ENCODE data around the gene ABCC2.

ABCC2 gene

GRCh38 chr10:99804471-99804870, 22.0 kb downstream of the ABCC2 start:
- H3K36me3 ChIP-seq: no peaks in the 10 kb centered on the region
- H3K27ac ChIP-seq: no peak overlapping the region
- H3K27me3 ChIP-seq: no peaks in the 10 kb centered on the region
- no peaks in the 10 kb centered on the region for H3K4me1 ChIP-seq (ENCODE audit: control insufficient read depth in 1 of 2, insufficient read depth in 1 of 2, low read depth in 1 of 2, low read length in 1 of 2)
- H3K4me3 ChIP-seq (ENCODE audit: low read depth in 1 of 2, low read length in 1 of 2): no peak overlapping the region
- TF ChIP-seq, protein P1, sequence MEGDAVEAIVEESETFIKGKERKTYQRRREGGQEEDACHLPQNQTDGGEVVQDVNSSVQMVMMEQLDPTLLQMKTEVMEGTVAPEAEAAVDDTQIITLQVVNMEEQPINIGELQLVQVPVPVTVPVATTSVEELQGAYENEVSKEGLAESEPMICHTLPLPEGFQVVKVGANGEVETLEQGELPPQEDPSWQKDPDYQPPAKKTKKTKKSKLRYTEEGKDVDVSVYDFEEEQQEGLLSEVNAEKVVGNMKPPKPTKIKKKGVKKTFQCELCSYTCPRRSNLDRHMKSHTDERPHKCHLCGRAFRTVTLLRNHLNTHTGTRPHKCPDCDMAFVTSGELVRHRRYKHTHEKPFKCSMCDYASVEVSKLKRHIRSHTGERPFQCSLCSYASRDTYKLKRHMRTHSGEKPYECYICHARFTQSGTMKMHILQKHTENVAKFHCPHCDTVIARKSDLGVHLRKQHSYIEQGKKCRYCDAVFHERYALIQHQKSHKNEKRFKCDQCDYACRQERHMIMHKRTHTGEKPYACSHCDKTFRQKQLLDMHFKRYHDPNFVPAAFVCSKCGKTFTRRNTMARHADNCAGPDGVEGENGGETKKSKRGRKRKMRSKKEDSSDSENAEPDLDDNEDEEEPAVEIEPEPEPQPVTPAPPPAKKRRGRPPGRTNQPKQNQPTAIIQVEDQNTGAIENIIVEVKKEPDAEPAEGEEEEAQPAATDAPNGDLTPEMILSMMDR (IDR thresholded peaks at IDR 0.05): no peak
- H3K9me3 ChIP-seq: no peaks in the 10 kb centered on the region

GRCh38 chr10:99805190-99805589, 22.8 kb downstream of the ABCC2 start:
- TF ChIP-seq, protein P1 (IDR thresholded peaks at IDR 0.05): no peak
- no peaks in the 10 kb centered on the region for H3K36me3 ChIP-seq

GRCh38 chr10:99806091-99806490, 23.7 kb downstream of the ABCC2 start:
- TF ChIP-seq, protein P1 (IDR thresholded peaks at IDR 0.05): no peak
- H3K4me3 ChIP-seq (ENCODE audit: low read depth in 1 of 2, low read length in 1 of 2): no peak overlapping the region
- H3K27ac ChIP-seq: no peak overlapping the region
- no peaks in the 10 kb centered on the region for H3K9me3 ChIP-seq
- H3K36me3 ChIP-seq: no peaks in the 10 kb centered on the region
- no peaks in the 10 kb centered on the region for H3K27me3 ChIP-seq
- H3K4me1 ChIP-seq (ENCODE audit: control insufficient read depth in 1 of 2, insufficient read depth in 1 of 2, low read depth in 1 of 2, low read length in 1 of 2): no peaks in the 10 kb centered on the region

More at GRCh38 chr10:99805190-99805589, 22.8 kb downstream of the ABCC2 start:
- H3K27me3 ChIP-seq: no peaks in the 10 kb centered on the region
- no peaks in the 10 kb centered on the region for H3K9me3 ChIP-seq
- no peak overlapping the region for H3K27ac ChIP-seq
- H3K4me1 ChIP-seq (ENCODE audit: control insufficient read depth in 1 of 2, insufficient read depth in 1 of 2, low read depth in 1 of 2, low read length in 1 of 2): no peaks in the 10 kb centered on the region
- H3K4me3 ChIP-seq (ENCODE audit: low read depth in 1 of 2, low read length in 1 of 2): no peak overlapping the region

DNA sequence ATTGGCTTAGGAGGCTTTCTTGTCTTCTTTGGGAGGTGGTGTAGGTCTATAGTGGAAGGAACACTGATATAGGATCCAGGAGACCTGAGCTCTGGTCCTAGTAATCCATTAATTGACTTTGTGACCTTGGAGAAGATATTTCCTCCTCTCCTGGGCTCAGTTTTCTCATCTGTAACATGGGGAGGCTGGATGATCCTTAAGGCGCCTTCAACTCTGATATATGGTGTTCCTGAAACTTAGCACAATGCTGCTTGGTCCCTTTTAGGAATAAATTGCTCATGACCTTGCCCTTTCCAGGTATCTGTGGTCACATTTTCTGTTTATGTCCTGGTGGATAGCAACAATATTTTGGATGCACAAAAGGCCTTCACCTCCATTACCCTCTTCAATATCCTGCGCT, 25.3 kb downstream of the ABCC2 start:
- H3K27ac ChIP-seq: no peak overlapping the region
- H3K9me3 ChIP-seq: no peaks in the 10 kb centered on the region
- TF ChIP-seq, protein P1 (IDR thresholded peaks at IDR 0.05): no peak
- H3K4me3 ChIP-seq (ENCODE audit: low read depth in 1 of 2, low read length in 1 of 2): no peak overlapping the region
- no peaks in the 10 kb centered on the region for H3K4me1 ChIP-seq (ENCODE audit: control insufficient read depth in 1 of 2, insufficient read depth in 1 of 2, low read depth in 1 of 2, low read length in 1 of 2)
- no peaks in the 10 kb centered on the region for H3K36me3 ChIP-seq
- H3K27me3 ChIP-seq: no peaks in the 10 kb centered on the region

- no peak overlapping the region for H3K4me3 ChIP-seq (ENCODE audit: low read depth in 1 of 2, low read length in 1 of 2)
- H3K4me1 ChIP-seq (ENCODE audit: control insufficient read depth in 1 of 2, insufficient read depth in 1 of 2, low read depth in 1 of 2, low read length in 1 of 2): no peaks in the 10 kb centered on the region
- no peaks in the 10 kb centered on the region for H3K27me3 ChIP-seq
- H3K36me3 ChIP-seq: no peaks in the 10 kb centered on the region
- no peaks in the 10 kb centered on the region for H3K9me3 ChIP-seq
- TF ChIP-seq, protein P1 (IDR thresholded peaks at IDR 0.05): no peak
- no peak overlapping the region for H3K27ac ChIP-seq
Measured at GRCh38 chr10:99808270-99808669, 25.8 kb downstream of the ABCC2 start.

DNA sequence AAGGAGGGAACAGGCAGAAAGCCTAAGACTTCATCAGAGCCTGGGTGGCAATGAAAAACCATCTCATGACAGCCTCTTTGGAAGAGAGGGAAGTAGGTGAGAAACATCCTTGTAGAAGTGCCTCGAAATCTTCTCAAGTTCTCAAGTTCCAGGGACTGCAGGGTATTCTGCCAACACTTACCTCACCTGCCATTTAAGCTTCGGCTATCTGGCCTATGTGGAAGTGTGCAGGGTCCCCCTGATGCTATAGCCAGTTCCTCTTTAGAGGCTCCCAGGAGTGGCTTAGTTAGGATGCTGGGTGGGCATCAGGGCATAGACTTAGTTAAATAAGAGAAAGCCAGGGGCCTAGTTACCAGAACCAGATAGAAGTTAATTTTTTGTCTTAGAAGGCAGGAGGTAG, 27.0 kb downstream of the ABCC2 start:
- Histone ChIP-seq H3K9me3 (no peaks in the 10 kb centered on the region), H3K27ac (no peak overlapping the region), H3K4me3 (ENCODE audit: low read depth in 1 of 2, low read length in 1 of 2) (no peak overlapping the region), H3K27me3 (no peaks in the 10 kb centered on the region), H3K4me1 (ENCODE audit: control insufficient read depth in 1 of 2, insufficient read depth in 1 of 2, low read depth in 1 of 2, low read length in 1 of 2) (no peaks in the 10 kb centered on the region), H3K36me3 (no peaks in the 10 kb centered on the region)
- TF ChIP-seq, protein P1 (IDR thresholded peaks at IDR 0.05): no peak

Data from neutrophil (primary cell).